Transverse colon (tissue), 4 donors: ENCODE results near the gene TAPT1.

ENCODE experiments used
- EP300 ChIP-seq: sonication (generic); formaldehyde crosslinking; IDR thresholded peaks from one replicate; pipeline ENCODE4 v1.6.1; 2017; ENCODE audit warnings: antibody characterized with exemption, low read depth
- POLR2A ChIP-seq: fragments of 450-650 bp; IDR thresholded peaks from one replicate; pipeline ENCODE4 v1.6.1; 2016; ENCODE audit warnings: antibody characterized with exemption, mild to moderate bottlenecking, moderate library complexity
- POLR2AphosphoS5 ChIP-seq, 3 donors: sonication (generic); formaldehyde crosslinking; IDR thresholded peaks; one replicate each; pipeline ENCODE4 v1.6.1; 2016; ENCODE audit warnings: antibody characterized with exemption in 3 of 3
- TF ChIP-seq, protein P1 (sequence below), 5 experiments: fragments of 200-600 bp in 3 of 5; fragments of 450-650 bp in 2 of 5; sonication (generic) in 3 of 5; IDR thresholded peaks; 1 replicate in 2 of 5; 2 replicates in 3 of 5; pipeline ENCODE4 v1.5.1; 2016 to 2017; ENCODE audit warnings: antibody characterized with exemption in 5 of 5, inconsistent platforms in 3 of 5, mild to moderate bottlenecking in 2 of 5, moderate library complexity in 1 of 5

GRCh38 chr4:16114546-16114945 lies 111.7 kb downstream of the TAPT1 start:
- TF ChIP-seq, protein P1, sequence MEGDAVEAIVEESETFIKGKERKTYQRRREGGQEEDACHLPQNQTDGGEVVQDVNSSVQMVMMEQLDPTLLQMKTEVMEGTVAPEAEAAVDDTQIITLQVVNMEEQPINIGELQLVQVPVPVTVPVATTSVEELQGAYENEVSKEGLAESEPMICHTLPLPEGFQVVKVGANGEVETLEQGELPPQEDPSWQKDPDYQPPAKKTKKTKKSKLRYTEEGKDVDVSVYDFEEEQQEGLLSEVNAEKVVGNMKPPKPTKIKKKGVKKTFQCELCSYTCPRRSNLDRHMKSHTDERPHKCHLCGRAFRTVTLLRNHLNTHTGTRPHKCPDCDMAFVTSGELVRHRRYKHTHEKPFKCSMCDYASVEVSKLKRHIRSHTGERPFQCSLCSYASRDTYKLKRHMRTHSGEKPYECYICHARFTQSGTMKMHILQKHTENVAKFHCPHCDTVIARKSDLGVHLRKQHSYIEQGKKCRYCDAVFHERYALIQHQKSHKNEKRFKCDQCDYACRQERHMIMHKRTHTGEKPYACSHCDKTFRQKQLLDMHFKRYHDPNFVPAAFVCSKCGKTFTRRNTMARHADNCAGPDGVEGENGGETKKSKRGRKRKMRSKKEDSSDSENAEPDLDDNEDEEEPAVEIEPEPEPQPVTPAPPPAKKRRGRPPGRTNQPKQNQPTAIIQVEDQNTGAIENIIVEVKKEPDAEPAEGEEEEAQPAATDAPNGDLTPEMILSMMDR (IDR thresholded peaks at IDR 0.05) = no peak
- TF ChIP-seq POLR2A (no peak), EP300 (no peak), POLR2AphosphoS5 (IDR thresholded peaks at IDR 0.05) (no peak)
